GM10248 (cell line): ENCODE data around the gene AGPAT3.

Experiments used
- CTCF ChIA-PET: fragments of 300-600 bp; sonication (Branson Sonifier 250); formaldehyde crosslinking; extraction: SDS; loops from one replicate; lab custom pipeline; 2021; ENCODE audit warnings: antibody characterized with exemption; lab: Yijun Ruan, JAX
- POLR2A ChIA-PET: fragments of 350-650 bp; sonication (Branson Sonifier 250); formaldehyde crosslinking; extraction: SDS; loops from one replicate; lab custom pipeline; 2020; ENCODE audit warnings: antibody characterized with exemption; lab: Yijun Ruan, JAX
- DNase-seq: peaks from one replicate; pipeline ENCODE4 v3.0.0; 2012; ENCODE audit errors: extremely low spot score
- CTCF ChIP-seq: IDR thresholded peaks from 2 replicates; pipeline ENCODE4 v1.5.1; 2012; ENCODE audit warnings: mild to moderate bottlenecking, low read depth; ENCODE audit errors: extremely low read depth, missing control alignments, control extremely low read depth

Gene AGPAT3

GRCh38 chr21:43879348-43880110 lies 14.5 kb downstream of the AGPAT3 start:
- ChIA-PET POLR2A (interaction anchor here (0.6 kb wide), 1 partner anchor 62 kb away, joined by 4 read pairs; no protein-coding TSS in a partner anchor), CTCF (interaction anchor here (0.9 to 1.9 kb wide), 6 partner anchors 9 to 71 kb away, joined by 3 to 5 read pairs (median 3); no protein-coding TSS in a partner anchor)

GRCh38 chr21:43880111-43880985 lies 15.3 kb downstream of the AGPAT3 start:
- DNase-seq: no peak
- TF ChIP-seq CTCF: no peak
- POLR2A ChIA-PET: no interaction called here
- CTCF ChIA-PET: interaction anchor here (0.9 to 1.9 kb wide), 5 partner anchors 10 to 72 kb away, joined by 3 to 5 read pairs (median 3); no protein-coding TSS in a partner anchor

More at GRCh38 chr21:43879348-43880110, 14.5 kb downstream of the AGPAT3 start:
- TF ChIP-seq CTCF: no peak
- DNase-seq: no peak

GRCh38 chr21:43881283-43881682 lies 16.3 kb downstream of the AGPAT3 start:
- ChIA-PET CTCF (no interaction called here), POLR2A (interaction anchor here (0.6 kb wide), 1 partner anchor 13 kb away, joined by 3 read pairs; no protein-coding TSS in a partner anchor)
- TF ChIP-seq CTCF: no peak
- no peak for DNase-seq

GRCh38 chr21:43881935-43882334 lies 16.9 kb downstream of the AGPAT3 start:
- CTCF ChIA-PET: no interaction called here
- no peak for DNase-seq
- POLR2A ChIA-PET: interaction anchor here (0.6 kb wide), 1 partner anchor 14 kb away, joined by 3 read pairs; no protein-coding TSS in a partner anchor

GRCh38 chr21:43882952-43883545 lies 18.0 kb downstream of the AGPAT3 start:
- no peak for DNase-seq
- no peak for TF ChIP-seq CTCF
- ChIA-PET CTCF (interaction anchor here (0.7 to 1.6 kb wide), 2 partner anchors 9 to 56 kb away, joined by 3 to 4 read pairs; no protein-coding TSS in a partner anchor), POLR2A (no interaction called here)

More at GRCh38 chr21:43881935-43882334, 16.9 kb downstream of the AGPAT3 start:
- TF ChIP-seq CTCF: no peak
